ENCODE data around the gene SCARF2. TPM values are rescaled to one million over a fixed set of nuclear protein-coding genes. Genes with fewer than 3 reads are reported as not detected.

The SCARF2 gene
- total and polyA plus RNA-seq, 2 of the 13 experiments (the other 11 are each of a cell fraction or from before 2014, with no cell fraction given) = 3.3 to 6.2 TPM

DNA sequence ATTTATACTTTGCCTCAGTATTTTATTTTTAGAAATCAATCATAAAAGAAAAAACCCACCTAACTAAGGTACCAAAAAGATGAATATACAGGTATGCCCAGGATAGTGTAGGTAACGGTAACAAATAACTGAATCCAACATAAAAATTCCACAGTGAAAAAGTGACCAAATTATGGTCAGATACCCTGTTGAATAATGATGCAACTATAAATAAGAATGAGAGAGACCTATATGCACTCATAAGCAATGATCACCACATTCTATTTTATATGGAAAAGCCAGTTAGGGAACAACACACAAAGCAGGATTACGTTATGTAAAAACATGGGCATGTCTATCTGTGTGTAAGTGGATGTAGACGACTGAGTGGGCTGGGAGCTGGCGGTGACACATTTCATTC is 50.7 kb downstream of the SCARF2 start (continued):
- TF ChIP-seq, protein P1, sequence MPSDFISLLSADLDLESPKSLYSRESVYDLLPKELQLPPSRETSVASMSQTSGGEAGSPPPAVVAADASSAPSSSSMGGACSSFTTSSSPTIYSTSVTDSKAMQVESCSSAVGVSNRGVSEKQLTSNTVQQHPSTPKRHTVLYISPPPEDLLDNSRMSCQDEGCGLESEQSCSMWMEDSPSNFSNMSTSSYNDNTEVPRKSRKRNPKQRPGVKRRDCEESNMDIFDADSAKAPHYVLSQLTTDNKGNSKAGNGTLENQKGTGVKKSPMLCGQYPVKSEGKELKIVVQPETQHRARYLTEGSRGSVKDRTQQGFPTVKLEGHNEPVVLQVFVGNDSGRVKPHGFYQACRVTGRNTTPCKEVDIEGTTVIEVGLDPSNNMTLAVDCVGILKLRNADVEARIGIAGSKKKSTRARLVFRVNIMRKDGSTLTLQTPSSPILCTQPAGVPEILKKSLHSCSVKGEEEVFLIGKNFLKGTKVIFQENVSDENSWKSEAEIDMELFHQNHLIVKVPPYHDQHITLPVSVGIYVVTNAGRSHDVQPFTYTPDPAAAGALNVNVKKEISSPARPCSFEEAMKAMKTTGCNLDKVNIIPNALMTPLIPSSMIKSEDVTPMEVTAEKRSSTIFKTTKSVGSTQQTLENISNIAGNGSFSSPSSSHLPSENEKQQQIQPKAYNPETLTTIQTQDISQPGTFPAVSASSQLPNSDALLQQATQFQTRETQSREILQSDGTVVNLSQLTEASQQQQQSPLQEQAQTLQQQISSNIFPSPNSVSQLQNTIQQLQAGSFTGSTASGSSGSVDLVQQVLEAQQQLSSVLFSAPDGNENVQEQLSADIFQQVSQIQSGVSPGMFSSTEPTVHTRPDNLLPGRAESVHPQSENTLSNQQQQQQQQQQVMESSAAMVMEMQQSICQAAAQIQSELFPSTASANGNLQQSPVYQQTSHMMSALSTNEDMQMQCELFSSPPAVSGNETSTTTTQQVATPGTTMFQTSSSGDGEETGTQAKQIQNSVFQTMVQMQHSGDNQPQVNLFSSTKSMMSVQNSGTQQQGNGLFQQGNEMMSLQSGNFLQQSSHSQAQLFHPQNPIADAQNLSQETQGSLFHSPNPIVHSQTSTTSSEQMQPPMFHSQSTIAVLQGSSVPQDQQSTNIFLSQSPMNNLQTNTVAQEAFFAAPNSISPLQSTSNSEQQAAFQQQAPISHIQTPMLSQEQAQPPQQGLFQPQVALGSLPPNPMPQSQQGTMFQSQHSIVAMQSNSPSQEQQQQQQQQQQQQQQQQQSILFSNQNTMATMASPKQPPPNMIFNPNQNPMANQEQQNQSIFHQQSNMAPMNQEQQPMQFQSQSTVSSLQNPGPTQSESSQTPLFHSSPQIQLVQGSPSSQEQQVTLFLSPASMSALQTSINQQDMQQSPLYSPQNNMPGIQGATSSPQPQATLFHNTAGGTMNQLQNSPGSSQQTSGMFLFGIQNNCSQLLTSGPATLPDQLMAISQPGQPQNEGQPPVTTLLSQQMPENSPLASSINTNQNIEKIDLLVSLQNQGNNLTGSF (CRISPR knock-in tag; IDR thresholded peaks at IDR 0.05) = no peak
- TF ChIP-seq NFYC (CRISPR knock-in tag; IDR thresholded peaks at IDR 0.05) (no peak), ZNF598 (CRISPR knock-in tag; IDR thresholded peaks at IDR 0.05; ENCODE audit: borderline replicate concordance) (no peak), CEBPB (IDR thresholded peaks at IDR 0.05; ENCODE audit: borderline replicate concordance, low read depth, low read length) (no peak)

DNA sequence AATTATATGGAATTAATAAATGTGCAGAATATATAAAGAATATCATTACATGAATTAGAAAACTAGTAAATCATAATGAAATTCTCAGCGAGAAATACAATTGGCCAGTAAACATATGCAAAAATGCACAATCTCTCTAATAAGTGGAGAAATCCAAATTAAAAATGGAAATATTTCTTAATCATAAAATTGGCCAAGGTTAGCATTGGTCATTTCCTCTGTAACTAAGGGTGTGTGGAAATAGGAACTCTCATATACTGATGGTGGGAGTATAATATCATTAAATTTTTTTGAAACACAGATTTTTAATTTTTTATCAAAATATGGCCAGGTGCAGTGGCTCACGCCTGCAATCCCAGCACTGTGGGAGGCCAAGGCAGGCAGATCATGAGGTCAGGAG is 51.3 kb downstream of the SCARF2 start:
- no peak overlapping the region for H3K4me2 ChIP-seq (ENCODE audit: low read depth, low read length)
- intact Hi-C loops (cut with micrococcal nuclease; ENCODE audit: unreplicated experiment) = no loop called here
- DNase-seq (ENCODE audit: low spot score) = no peak
- H3K27me3 ChIP-seq (ENCODE audit: control insufficient read depth in 1 of 2, insufficient read depth in 2 of 2, low read length in 2 of 2) = peaks cover 1 to 20% of the 10 kb centered on the region in 2 experiments; a peak in 3 of 5 replicates
- no TSS peak for BruUV-seq (replicated peaks)
- no peak for FAIRE-seq
- H3K79me2 ChIP-seq (ENCODE audit: insufficient read depth, low read length) = no peaks in the 10 kb centered on the region
- no peak overlapping the region for H3K9ac ChIP-seq (ENCODE audit: insufficient read depth, low read depth, low read length)
- 7% methylated on average over 2 of the region's 2 CpGs for WGBS (ENCODE audit: low lambda C conversion rate)
- H2AFZ ChIP-seq (ENCODE audit: low read length) = no peak overlapping the region
- no peak overlapping the region for H3K27ac ChIP-seq (ENCODE audit: extremely low read length, insufficient read depth, low read length)
- POLR2A ChIA-PET = no interaction called here
- no peak overlapping the region for H3K4me3 ChIP-seq (replicated peaks in 1 of 3; ENCODE audit: insufficient read depth in 1 of 3, low read depth in 2 of 3, low read length in 3 of 3)
- H3K9me3 ChIP-seq (ENCODE audit: low read length) = no peaks in the 10 kb centered on the region
- no peaks in the 10 kb centered on the region for H3K36me3 ChIP-seq (replicated peaks in 1 of 2; ENCODE audit: control insufficient read depth in 1 of 2, insufficient read depth in 2 of 2, low read length in 2 of 2)
- CTCF ChIA-PET (ENCODE audit: low intra/inter-chr PET ratio, low total read pairs) = no interaction called here
- no peaks in the 10 kb centered on the region for H4K20me1 ChIP-seq (ENCODE audit: insufficient read depth, low read length)
- in situ Hi-C loops (cut with HindIII; ENCODE audit: extremely low pct_ligation_motif_present, low pct_unique_long_range_greater_than_20kb) = no loop called here
- ATAC-seq = no peak
- TF ChIP-seq MED1 (CRISPR knock-in tag; IDR thresholded peaks at IDR 0.05) = no peak
- TF ChIP-seq, protein P2, sequence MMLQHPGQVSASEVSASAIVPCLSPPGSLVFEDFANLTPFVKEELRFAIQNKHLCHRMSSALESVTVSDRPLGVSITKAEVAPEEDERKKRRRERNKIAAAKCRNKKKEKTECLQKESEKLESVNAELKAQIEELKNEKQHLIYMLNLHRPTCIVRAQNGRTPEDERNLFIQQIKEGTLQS (CRISPR knock-in tag; IDR thresholded peaks at IDR 0.05) = no peak
- no peaks in the 10 kb centered on the region for H3K4me1 ChIP-seq (ENCODE audit: insufficient read depth, low read length)

Data from HepG2 (cell line).